GM19438 (cell line): ENCODE data around the gene MLST8.

Experiments
- ATAC-seq: cut with Tn5 transposase; IDR thresholded peaks from one replicate; pipeline ENCODE4 v1.9.1; 2021; ENCODE audit warnings: low read depth; ENCODE audit not compliant: unreplicated experiment

The MLST8 gene

DNA sequence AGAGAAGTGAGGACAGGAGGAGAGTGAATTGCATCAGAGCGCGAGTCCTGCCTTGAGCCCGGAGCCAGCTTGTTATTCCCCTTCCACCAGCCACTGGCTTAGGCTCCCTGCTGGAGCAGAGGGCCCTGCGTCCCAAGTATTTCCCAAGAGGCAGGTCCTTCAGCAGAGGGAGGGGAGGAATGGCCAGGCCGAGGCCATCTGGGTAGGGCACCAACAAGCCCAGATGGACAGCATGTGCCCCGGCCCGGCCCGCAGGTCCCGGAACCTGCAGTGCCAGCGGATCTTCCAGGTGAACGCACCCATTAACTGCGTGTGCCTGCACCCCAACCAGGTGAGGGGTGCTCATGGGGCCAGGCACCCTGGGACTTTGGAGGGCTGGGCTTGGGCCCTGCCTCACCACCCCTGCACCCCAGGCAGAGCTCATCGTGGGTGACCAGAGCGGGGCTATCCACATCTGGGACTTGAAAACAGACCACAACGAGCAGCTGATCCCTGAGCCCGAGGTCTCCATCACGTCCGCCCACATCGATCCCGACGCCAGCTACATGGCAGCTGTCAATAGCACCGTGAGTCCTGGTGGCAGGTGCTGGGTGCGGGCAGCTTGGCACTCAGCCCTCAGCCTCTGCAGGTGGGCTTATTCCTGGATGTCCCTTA, 1.7 kb downstream of the MLST8 start:
- no peak for ATAC-seq

DNA sequence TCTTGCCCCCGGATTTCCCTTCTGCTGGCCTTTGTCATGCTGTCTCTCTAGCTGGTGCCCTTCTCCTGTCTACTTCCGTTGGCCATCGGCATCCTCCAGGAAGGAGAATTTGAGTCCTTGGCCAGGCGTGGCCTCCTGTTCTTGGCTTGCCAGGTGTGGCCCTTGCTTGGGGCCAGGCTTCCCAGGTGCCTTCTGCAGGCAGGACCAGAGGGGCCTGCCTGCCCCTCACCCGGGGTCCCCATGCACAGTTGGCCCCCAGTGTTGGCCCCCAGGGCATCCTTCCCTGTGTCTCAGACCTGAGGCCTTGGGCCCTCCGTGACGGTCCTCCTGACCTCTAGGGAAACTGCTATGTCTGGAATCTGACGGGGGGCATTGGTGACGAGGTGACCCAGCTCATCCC, 2.6 kb downstream of the MLST8 start:
- ATAC-seq, result no peak

DNA sequence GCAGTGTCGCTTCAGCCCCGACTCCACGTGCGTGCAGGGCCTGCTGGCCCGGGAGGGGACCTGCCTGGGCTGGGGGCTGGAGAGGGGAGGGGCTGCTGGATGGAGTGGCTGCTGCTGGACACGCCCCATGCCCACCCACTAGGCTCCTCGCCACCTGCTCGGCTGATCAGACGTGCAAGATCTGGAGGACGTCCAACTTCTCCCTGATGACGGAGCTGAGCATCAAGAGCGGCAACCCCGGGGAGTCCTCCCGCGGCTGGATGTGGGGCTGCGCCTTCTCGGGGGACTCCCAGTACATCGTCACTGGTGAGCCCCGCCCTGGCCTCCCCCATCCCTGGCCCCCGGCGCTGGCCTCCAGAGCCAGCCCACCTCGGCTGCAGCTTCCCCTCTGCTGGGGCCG, 3.1 kb downstream of the MLST8 start:
- ATAC-seq, result no peak

DNA sequence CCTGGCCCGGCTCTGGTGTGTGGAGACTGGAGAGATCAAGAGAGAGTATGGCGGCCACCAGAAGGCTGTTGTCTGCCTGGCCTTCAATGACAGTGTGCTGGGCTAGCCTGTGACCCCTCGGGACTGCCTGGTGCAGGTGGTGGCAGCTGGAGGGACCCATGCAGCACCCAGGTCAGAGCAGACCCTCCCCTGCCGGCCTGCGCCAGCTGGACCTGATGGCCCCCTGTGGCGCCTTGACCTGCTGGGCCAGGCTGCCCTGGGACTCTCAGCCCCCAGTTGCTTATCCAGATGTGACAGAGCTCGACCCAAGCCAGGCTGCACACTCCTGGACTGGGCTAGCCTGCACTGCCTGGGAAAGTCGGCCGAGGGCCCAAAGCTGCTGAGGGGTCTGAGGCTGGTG, 3.5 kb downstream of the MLST8 start:
- ATAC-seq, result no peak

DNA sequence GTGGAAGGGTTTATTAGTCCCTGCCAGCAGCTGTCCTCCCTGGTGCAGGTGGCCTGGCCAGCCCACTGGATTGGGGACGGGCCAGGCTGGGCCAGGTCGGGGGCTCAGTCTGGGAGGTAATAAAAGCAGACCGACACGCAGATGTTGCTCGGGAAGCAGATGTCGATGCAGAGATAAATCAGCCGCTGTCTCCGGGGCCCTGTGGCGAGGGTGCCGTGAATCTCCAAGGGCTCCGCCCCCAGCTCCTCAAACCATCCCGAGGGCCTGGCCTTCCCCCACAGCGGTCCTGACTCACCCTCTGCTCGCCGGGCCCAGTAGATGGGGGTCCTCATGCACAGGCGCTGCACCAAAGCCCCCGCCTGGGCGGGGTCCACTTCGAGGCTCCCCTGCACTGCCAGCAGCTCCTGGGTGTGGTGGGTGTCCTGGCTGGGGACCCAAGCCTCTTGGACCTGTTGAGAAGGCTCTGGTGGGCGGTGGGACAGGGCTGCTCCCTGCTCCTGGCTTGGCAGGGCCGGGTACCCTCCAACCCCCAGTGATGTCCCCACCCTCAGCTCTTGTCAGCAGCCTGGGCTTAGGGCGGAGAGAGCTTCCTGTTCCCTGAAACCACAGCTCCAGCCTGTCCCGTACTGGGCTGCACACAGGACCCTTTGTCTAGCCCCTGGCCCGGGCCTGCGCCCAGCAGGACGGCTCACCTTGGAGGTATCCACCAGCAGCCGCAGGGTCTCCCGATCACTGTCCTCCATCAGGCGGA, 4.2 kb downstream of the MLST8 start:
- ATAC-seq, result no peak

DNA sequence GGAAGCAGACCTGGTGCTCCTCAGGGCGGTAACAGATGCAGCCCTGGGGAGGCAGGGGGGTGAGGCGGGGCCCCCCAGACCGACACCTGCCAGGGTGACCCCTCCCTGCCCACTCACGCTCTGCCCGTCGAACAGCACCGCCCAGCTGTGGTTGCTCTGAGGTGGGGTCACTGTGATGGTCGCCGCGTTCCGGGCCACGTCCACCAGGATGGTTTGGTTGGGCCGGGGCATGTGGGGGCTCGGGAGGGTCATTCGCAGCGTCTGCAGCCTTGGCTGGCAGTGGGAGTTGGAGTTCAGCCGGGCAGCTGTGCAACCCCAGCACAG, 4.7 kb downstream of the MLST8 start:
- ATAC-seq, result no peak

DNA sequence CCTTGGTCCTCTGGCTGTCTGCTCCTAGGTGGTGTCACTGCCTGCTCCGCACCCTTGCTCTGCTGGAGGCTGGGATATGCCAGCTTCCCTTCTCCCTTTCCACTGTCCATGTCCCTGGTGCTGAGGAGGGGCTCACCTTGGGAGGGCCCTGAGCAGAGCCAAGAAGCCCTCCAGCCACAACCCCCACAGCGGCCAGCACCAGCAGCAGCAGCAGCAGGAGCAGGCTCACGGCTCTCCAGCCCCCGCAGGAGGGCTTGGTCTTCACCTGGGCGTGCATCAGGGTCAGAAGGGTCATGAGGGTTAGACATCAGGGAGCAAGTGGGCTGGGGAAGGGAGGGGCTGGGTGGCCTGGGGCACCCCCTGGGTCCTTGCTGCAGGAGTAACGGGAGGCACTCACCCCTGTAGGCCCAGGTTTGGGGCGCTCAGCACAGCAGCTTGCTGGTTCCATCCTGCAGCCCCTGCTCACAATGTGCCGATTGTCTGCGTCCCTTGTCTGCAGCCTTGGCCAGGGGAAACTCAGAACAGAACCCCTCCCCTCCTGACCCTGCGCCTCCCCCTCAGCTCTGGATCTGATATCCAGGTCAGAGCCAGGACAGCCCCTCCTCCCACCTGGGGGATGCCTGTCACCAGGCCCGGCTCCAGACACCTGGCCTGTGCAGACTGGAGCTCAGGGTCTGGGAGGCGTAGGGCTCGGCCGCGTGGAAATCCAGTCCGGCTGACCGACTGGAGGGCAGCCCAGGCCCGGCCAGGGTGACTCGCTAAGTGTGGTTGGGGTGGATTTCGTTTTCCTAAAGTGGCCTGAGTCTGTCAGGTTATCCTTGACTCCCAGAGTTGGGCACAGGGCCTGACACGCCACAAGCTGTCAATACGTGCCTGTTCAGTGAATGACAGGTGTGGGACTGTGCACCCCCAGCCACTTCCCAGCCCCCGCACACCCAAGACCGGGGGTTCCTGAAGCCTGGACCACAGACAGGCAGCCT, 5.4 kb downstream of the MLST8 start, which contains the start of gene BRICD5:
Gene BRICD5 (minus strand): TSS at position 478 of the 980 bp plus-strand sequence. CDS start 30 bp downstream, at position 448.
- ATAC-seq, result no peak

DNA sequence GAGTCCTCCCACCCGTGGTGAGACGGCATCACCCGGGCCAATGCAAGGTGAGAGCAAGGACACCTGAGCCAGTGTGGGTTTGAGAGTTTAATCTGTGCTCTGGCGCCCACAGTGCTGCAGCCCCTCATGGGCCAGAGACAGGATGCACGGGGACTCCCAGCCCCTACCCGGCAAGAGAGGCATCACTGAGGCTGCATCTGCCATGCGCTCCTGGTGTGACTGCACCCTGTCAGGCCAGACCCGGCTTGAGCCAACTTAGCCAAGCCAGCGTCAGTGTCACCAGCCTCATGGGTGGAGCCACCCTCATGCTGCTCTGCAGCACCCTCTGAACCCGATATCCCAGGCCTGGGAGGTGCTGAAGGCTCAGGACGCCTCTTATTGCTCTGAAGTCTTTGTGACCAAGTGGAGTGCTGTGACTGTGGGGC, 6.7 kb downstream of the MLST8 start:
- no peak for ATAC-seq

DNA sequence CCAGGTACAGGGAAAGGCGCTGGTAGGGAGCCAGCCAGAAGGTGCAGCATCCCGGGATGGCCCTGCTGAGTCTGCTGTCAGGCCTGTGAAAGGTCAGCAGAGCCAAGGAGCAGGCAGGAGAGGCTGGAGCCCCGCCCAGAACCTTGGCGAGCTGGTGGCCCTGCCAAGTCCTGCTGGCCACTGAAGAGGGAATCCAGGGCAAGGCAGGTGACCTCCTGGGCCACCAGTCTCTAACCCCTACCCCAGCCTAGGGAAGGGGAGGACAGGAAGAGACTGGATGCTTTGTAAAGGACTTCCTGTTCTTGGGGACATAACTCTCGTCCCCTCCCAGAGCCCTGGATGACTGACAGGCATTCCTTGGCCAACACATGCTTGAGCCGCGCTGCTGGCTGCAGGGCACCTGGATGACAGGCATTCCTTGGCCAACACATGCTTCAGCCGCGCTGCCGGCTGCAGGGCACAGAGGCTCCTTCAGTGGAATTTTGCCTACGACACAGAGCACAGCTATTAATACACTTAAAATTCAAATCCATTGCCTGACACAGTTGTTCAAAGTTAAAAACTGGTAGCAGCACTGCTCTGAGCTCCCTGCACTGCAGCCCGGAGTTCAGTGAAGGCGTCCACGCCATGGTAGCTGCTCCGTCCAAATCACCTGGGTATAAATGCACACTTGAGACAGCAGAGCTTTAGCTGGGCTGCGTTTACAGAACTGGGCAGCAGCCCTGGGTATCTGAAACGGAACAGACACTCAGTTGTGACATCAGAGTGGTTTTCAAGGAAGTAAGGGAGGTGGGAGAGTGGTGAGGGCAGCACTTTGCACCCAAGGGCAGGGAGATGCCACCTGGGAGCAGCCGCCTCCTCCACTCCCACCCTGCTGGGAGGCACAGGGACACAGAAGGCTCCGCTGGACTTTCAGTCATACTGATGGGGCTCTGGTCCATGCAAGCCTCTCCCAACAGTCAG, 7.4 kb downstream of the MLST8 start:
- no peak for ATAC-seq

DNA sequence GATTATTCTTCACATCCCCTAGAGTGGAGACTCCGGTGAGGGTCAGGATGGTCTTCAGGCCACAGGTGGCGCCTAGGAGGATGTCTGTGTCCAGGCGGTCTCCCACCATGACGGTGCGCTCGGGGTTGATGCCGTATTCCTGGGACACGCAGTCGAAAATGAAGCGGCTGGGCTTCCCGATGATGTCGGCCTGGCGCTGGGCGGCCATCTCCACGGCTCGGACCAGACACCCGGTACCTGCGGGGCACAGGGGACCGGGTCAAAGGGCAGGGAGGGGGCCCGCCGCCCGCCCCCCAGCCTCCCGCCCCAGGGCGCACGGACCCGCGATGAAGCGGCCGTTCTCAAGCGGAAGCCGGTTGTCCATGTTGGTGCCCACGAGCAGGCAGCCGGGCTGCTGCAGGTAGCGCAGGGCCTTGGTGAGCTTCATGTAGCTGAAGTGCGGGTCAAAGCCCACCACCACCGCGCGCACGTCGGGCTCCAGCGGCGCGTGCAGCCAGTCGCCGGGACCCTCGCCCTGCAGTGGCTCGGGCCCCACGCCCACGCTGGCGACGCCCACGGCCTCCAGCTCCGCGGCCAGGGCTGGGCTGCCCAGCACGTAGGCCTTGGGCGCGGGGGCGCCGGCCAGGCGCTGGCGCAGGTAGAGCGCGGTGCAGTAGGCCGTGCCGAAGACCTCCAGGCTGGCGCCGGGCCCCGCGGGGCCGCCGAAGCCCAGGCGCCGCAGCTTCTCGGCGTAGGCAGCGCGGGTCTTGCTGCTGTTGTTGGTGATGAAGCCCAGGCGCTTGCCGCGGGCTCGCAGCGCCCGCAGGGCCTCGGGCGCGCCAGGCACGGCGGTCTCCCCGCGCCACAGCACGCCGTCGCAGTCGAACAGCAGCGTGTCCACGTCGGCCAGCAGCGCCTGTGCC, 8.8 kb downstream of the MLST8 start:
- no peak for ATAC-seq

DNA sequence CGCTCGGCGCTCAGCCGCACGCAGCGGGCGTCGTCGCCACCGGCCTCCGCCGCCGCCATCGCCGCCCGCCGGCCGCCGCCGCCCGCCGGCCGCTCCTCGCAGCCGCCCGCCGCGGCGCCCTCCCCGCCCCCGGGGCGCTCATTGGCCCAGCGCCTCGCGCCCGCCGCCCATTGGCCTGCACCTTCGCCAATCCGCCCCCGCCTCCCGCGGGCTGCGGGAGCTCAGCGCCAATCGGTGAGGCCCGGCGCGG, 9.4 kb downstream of the MLST8 start, which contains the start of gene PGP:
Gene PGP (minus strand): TSS at position 122 of the 250 bp plus-strand sequence. CDS start 63 bp downstream, at position 59.
- peak; percentile 82 for ATAC-seq

DNA sequence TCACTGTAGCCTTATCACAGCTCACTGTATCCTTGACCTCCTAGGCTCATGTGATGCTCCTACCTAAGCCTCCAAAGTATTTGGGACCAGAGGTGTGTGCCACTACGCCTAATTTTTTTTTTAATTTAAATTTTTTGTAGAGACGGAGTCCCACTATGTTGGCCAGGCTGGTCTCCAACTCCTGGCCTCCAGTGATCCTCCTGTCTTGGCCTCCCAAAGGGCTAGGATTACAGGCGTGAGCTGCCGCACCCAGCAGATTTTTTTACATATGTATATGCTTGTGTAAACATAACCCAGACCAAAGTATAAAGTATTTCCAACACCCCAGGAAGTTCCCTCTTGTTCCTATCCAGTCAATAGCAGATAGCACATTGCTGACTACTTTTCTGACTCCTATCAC, 11.1 kb downstream of the MLST8 start:
- no peak for ATAC-seq

DNA sequence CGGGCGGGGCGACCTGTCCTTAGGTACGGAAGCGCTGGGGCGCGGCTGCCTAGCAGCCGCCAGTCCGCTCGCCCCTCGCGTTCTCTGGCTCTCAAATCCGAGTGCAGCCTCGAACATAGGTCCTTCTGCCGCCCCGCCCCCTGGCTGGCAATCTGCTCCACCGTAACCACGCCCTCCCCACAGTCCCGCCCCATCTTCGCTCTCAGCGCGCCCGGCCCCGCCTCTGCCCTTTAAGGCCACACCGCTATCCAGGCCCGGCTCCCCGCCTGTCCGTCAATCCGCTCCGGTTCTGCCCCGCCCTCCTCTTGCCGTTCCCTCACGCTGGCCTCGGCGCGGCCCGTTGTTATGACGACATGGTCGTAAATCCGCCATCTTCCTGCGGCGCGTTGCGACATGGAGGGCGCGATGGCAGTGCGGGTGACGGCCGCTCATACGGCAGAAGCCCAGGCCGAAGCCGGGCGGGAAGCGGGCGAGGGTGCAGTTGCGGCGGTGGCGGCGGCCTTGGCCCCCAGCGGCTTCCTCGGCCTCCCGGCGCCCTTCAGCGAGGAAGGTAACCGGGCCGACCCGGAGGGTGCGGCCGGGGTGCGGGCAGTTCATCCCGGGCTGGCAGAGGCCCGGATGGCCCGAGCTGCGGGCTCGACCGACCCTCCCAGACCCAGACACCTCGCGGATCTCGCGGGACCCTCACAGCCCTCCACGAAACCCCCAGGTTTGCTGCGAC, 18.1 kb downstream of the MLST8 start, which contains the start of gene E4F1:
Gene E4F1 (plus strand): TSS at position 371 of the 721 bp plus-strand sequence. CDS start 23 bp downstream, at position 394.
- ATAC-seq, result peak; percentile 92

DNA sequence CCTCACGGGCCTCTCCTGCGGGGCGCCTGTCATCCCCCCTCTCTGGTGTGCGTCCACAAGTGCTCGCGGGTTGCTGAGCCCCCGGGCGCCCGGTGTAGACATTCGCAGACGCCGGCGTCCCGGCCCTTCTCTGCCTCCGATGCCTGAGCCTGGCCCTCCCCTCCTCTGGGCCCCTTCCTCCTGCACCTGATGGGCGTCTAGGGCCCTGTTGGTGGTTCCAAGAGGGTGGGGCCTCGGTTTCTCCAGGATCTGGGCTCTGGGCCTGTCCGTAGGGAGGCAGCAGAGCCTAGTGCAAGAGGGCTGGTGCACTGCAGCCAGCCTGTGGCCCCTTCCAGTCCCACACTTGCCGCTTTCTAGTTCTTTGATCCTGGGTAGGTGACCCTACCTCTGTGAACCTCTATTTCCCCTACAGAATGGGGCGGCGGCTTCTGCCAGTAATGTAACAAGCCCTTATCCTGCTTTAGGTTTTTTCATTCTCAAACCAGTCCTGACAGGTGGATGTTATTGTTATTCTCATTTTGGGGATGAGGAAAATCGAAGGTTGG, 18.8 kb downstream of the MLST8 start:
- peak; percentile 8 for ATAC-seq

DNA sequence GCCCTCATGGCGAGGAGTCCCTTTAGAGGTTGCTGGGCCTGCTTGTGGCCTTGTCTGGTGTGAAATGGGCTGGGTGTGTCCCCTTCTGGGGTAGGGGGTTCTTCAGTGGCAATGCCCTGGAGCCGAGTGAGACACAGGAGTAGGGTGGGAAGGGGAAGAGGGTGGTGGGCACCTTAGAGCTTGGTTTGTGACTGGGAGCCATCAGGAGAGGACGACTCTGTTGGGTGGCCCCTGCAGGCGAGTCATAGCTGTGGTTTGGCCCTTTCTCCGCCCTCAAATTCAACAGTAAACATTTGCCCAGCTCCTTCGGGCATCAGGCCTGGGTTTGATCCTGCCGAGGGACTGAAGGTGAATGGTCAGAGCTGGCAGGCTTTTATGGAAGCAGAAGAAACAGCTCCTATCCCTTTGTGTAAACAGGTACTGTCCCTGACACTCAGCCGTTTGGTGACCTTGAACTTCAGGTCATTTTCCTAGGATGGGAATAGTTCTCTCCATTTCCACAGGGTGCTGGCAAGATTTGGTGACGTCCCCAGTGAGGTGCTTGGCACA, 21.1 kb downstream of the MLST8 start:
- no peak for ATAC-seq

DNA sequence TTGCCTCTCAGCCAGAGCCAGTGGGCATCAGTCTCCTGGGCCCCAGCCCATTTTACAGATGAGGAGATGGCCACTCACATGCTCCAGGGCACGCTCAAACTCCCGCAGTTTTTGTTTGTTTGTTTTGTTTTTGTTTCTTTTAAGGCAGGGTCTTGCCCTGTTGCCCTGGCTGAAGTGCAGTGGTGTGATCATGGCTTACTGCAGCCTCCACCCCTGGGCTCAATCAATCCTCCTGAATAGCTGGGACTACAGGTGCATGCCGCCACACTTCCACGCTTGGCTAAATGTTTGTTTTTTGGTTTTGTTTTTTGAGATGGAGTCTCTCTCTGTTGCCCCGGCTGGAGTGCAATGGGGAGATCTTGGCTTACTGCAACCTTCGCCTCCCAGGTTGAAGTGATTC, 21.7 kb downstream of the MLST8 start:
- no peak for ATAC-seq

DNA sequence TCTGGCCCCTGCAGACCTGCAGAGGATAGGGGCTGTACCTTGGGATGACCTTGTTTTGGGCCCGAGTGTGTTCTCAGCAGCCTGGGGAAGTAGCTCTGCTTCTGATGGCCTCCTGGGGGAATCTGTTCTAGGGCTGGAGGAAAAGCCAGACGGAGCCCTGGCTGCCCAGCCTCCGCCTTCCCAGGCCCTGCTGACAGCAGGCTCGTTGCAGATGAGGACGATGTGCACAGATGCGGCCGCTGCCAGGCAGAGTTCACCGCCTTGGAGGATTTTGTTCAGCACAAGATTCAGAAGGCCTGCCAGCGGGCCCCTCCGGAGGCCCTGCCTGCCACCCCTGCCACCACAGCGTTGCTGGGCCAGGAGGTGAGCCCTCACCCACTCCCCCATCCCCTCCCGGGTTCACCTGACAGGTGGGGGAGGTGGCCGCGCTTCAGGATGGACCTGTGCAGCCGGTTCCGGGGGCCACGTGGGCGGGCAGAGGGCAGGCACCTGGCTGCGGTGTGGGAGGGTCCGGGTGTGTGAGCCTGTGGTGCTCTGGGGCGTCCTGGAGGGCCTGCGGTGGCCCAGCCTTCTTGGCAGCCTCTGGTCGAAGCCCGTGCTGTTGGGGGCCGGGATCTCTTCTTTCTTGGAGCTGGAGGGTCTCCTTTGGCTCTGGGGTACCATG, 23.0 kb downstream of the MLST8 start:
- no peak for ATAC-seq
